Mesenchymal stem cell (in vitro differentiated cells and primary cell): Measurements from ENCODE around the gene SLC4A7.

Source experiments
- DNase-seq: peaks from one replicate; pipeline ENCODE4 v3.0.0-alpha.2; 2013
- H2AFZ ChIP-seq: one replicate; pipeline ENCODE4 v1.6.1; 2013; ENCODE audit warnings: low read depth, mild to moderate bottlenecking, control low read depth, inconsistent platforms, low read length, moderate library complexity
- H2AK5ac ChIP-seq: 2 replicates; pipeline ENCODE4 v1.6.1; 2013; ENCODE audit warnings: low read length, moderate library complexity, mild to moderate bottlenecking, inconsistent platforms; ENCODE audit not compliant: severe bottlenecking
- H2BK120ac ChIP-seq: one replicate; pipeline ENCODE4 v1.6.1; 2013; ENCODE audit warnings: low read depth, mild to moderate bottlenecking, inconsistent platforms, low read length, moderate library complexity
- H2BK12ac ChIP-seq, 2 experiments: one replicate each; pipeline ENCODE4 v1.6.1; 2013; ENCODE audit warnings: inconsistent platforms in 2 of 2, low read length in 2 of 2, mild to moderate bottlenecking in 2 of 2, moderate library complexity in 2 of 2, control low read depth in 1 of 2
- H2BK15ac ChIP-seq: one replicate; pipeline ENCODE4 v1.6.1; 2013; ENCODE audit warnings: mild to moderate bottlenecking, low read depth, inconsistent platforms; ENCODE audit not compliant: poor library complexity, severe bottlenecking
- H2BK5ac ChIP-seq: 2 replicates; pipeline ENCODE4 v1.6.1; 2013; ENCODE audit warnings: low read depth, mild to moderate bottlenecking, low read length, control low read depth, inconsistent platforms; ENCODE audit not compliant: poor library complexity, severe bottlenecking
- H3K14ac ChIP-seq, 2 experiments: one replicate each; pipeline ENCODE4 v1.6.1; 2013; ENCODE audit warnings: inconsistent platforms in 2 of 2, low read length in 2 of 2, control low read depth in 1 of 2, mild to moderate bottlenecking in 1 of 2, moderate library complexity in 1 of 2
- H3K18ac ChIP-seq, 2 experiments: one replicate each; pipeline ENCODE4 v1.6.1; 2013; ENCODE audit warnings: inconsistent platforms in 2 of 2, low read length in 2 of 2, control low read depth in 1 of 2, low read depth in 1 of 2, mild to moderate bottlenecking in 1 of 2
- H3K23ac ChIP-seq, 2 experiments: one replicate each; pipeline ENCODE4 v1.6.1; 2013; ENCODE audit warnings: inconsistent platforms in 2 of 2, low read length in 2 of 2, mild to moderate bottlenecking in 2 of 2, moderate library complexity in 2 of 2, control low read depth in 1 of 2
- H3K27ac ChIP-seq: 2 replicates; pipeline ENCODE4 v1.5.1; 2013; ENCODE audit warnings: mild to moderate bottlenecking, moderate library complexity, low read length, control low read depth, inconsistent platforms; ENCODE audit not compliant: poor library complexity, severe bottlenecking
- H3K27me3 ChIP-seq, 2 experiments: 2 replicates each; pipeline versions ENCODE4 v1.6.1 to v1.7.0; 2013; ENCODE audit warnings: low read length in 2 of 2, mild to moderate bottlenecking in 2 of 2, moderate library complexity in 2 of 2, control low read depth in 1 of 2, inconsistent platforms in 1 of 2; ENCODE audit not compliant: control insufficient read depth in 1 of 2, insufficient read depth in 1 of 2
- H3K36me3 ChIP-seq, 2 experiments: 2 replicates each; pipeline versions ENCODE4 v1.6.1 to v1.7.0; 2013; ENCODE audit warnings: low read length in 2 of 2, control low read depth in 1 of 2, inconsistent platforms in 1 of 2, low read depth in 1 of 2, mild to moderate bottlenecking in 1 of 2; ENCODE audit not compliant: insufficient read depth in 2 of 2, control insufficient read depth in 1 of 2
- H3K4ac ChIP-seq, 2 experiments: one replicate each; pipeline ENCODE4 v1.6.1; 2013; ENCODE audit warnings: inconsistent platforms in 2 of 2, low read length in 2 of 2, mild to moderate bottlenecking in 2 of 2, moderate library complexity in 2 of 2, control low read depth in 1 of 2, low read depth in 1 of 2
- H3K4me1 ChIP-seq: 2 replicates; pipeline ENCODE4 v1.6.1; 2013; ENCODE audit warnings: low read depth, low read length, control low read depth; ENCODE audit not compliant: control insufficient read depth, insufficient read depth
- H3K4me2 ChIP-seq: 2 replicates; pipeline ENCODE4 v1.6.1; 2013; ENCODE audit warnings: low read length, mild to moderate bottlenecking, inconsistent platforms; ENCODE audit not compliant: poor library complexity, severe bottlenecking
- H3K4me3 ChIP-seq, 2 experiments: 2 replicates each; pipeline versions ENCODE4 v1.5.1 to v1.7.0; 2013; ENCODE audit warnings: low read length in 2 of 2, mild to moderate bottlenecking in 2 of 2, control low read depth in 1 of 2, low read depth in 1 of 2; ENCODE audit not compliant: insufficient read depth in 1 of 2
- H3K79me1 ChIP-seq: replicated peaks from 2 replicates; pipeline ENCODE4 v1.6.1; 2013; ENCODE audit warnings: mild to moderate bottlenecking, control low read depth, low read length, inconsistent platforms; ENCODE audit not compliant: poor library complexity, severe bottlenecking
- H3K9ac ChIP-seq: 2 replicates; pipeline ENCODE4 v1.7.0; 2013; ENCODE audit warnings: mild to moderate bottlenecking, low read length, moderate library complexity
- H3K9me3 ChIP-seq: 2 replicates; pipeline ENCODE4 v1.7.0; 2013; ENCODE audit warnings: mild to moderate bottlenecking, low read length; ENCODE audit not compliant: control insufficient read depth
- H4K8ac ChIP-seq: one replicate; pipeline ENCODE4 v1.6.1; 2013; ENCODE audit warnings: inconsistent platforms, mild to moderate bottlenecking, low read length, moderate library complexity
- H4K91ac ChIP-seq: one replicate; pipeline ENCODE4 v1.6.1; 2013; ENCODE audit warnings: mild to moderate bottlenecking, low read length, inconsistent platforms
- WGBS: methylation state at CpG from one replicate; pipeline ENCODE4 v1.1.7; 2013; ENCODE audit warnings: mixed read lengths; 5-methylcytosine and 5-hydroxymethylcytosine counted together

SLC4A7 gene

GRCh38 chr3:27507515-27508266 lies 23.5 kb upstream of the SLC4A7 start:
- Histone ChIP-seq H3K4ac (no peak overlapping the region), H3K9ac (no peak overlapping the region), H3K18ac (no peak overlapping the region), H4K91ac (no peak overlapping the region), H3K23ac (no peak overlapping the region), H3K79me1 (no peaks in the 10 kb centered on the region), H2BK15ac (no peak overlapping the region), H3K9me3 (peaks cover 13% of the 10 kb centered on the region), H2BK120ac (no peak overlapping the region), H3K4me2 (no peak overlapping the region), H3K27me3 (no peaks in the 10 kb centered on the region), H2AK5ac (no peak overlapping the region), H2BK12ac (peak overlapping the region in 1 of 2 experiments; percentile 14), H3K14ac (no peak overlapping the region), H3K4me1 (peaks cover 4% of the 10 kb centered on the region), H2BK5ac (no peak overlapping the region), H3K27ac (no peak overlapping the region), H3K36me3 (no peaks in the 10 kb centered on the region), H2AFZ (no peak overlapping the region), H4K8ac (no peak overlapping the region), H3K4me3 (peak overlapping the region in 1 of 2 experiments; percentile 2)
- DNase-seq, result no peak
- WGBS, result 46% methylated on average over 2 of the region's 2 CpGs

GRCh38 chr3:27507111-27507510 lies 22.9 kb upstream of the SLC4A7 start:
- WGBS, result no CpG with 5 or more reads among the region's 1 CpG
- H3K4me1 ChIP-seq, result peaks cover 4% of the 10 kb centered on the region
- H3K4me2 ChIP-seq, result no peak overlapping the region
- H4K91ac ChIP-seq, result no peak overlapping the region
- H3K9ac ChIP-seq, result no peak overlapping the region
- H2BK5ac ChIP-seq, result no peak overlapping the region
- H2AK5ac ChIP-seq, result no peak overlapping the region
- no peak overlapping the region for H2BK15ac ChIP-seq
- DNase-seq, result no peak
- no peak overlapping the region for H3K18ac ChIP-seq
- H3K36me3 ChIP-seq, result no peaks in the 10 kb centered on the region
- H3K79me1 ChIP-seq, result no peaks in the 10 kb centered on the region
- peak overlapping the region in 1 of 2 experiments; percentile 2 for H3K4me3 ChIP-seq
- no peak overlapping the region for H3K27ac ChIP-seq
- no peak overlapping the region for H3K14ac ChIP-seq
- H3K23ac ChIP-seq, result no peak overlapping the region
- no peak overlapping the region for H2BK120ac ChIP-seq
- no peak overlapping the region for H2AFZ ChIP-seq
- no peaks in the 10 kb centered on the region for H3K27me3 ChIP-seq
- no peak overlapping the region for H3K4ac ChIP-seq
- H4K8ac ChIP-seq, result no peak overlapping the region
- H2BK12ac ChIP-seq, result no peak overlapping the region
- H3K9me3 ChIP-seq, result peaks cover 13% of the 10 kb centered on the region

DNA sequence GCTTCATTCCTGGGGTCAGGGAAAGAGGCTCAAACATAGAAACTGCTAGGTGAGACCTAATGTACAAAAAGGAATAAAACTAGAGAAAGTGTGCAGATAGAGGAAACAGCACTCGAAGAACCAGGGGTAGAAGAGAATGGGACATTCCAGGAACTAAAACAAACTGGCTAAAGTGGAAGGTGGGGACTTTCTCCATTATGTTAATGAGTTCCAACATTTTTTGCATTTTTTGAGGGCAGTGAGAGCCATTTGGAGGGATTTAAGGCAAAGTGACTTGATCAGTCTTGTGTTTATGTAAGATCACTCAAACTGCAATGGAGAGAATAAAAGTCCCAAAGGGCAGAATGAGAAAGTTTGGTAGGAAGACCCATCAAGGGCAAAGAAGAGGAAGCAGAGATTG lies 20.6 kb upstream of the SLC4A7 start:
- H3K4me2 ChIP-seq, result no peak overlapping the region
- H3K18ac ChIP-seq, result no peak overlapping the region
- no peak overlapping the region for H2AFZ ChIP-seq
- no peak overlapping the region for H4K8ac ChIP-seq
- H3K4me3 ChIP-seq, result no peak overlapping the region
- H4K91ac ChIP-seq, result peak overlapping the region; percentile 7
- H3K27ac ChIP-seq, result no peak overlapping the region
- no peak overlapping the region for H2BK12ac ChIP-seq
- H3K4me1 ChIP-seq, result peaks cover 4% of the 10 kb centered on the region
- no peaks in the 10 kb centered on the region for H3K36me3 ChIP-seq
- no peak overlapping the region for H2BK120ac ChIP-seq
- peaks cover 13% of the 10 kb centered on the region for H3K9me3 ChIP-seq
- DNase-seq, result no peak
- H3K79me1 ChIP-seq, result no peaks in the 10 kb centered on the region
- H3K4ac ChIP-seq, result no peak overlapping the region
- H2BK15ac ChIP-seq, result no peak overlapping the region
- H3K23ac ChIP-seq, result no peak overlapping the region
- no peak overlapping the region for H2BK5ac ChIP-seq
- H2AK5ac ChIP-seq, result no peak overlapping the region
- no peak overlapping the region for H3K14ac ChIP-seq
- 91% methylated on average over 1 of the region's 1 CpG for WGBS
- H3K9ac ChIP-seq, result peak overlapping the region; percentile 64
- H3K27me3 ChIP-seq, result no peaks in the 10 kb centered on the region

DNA sequence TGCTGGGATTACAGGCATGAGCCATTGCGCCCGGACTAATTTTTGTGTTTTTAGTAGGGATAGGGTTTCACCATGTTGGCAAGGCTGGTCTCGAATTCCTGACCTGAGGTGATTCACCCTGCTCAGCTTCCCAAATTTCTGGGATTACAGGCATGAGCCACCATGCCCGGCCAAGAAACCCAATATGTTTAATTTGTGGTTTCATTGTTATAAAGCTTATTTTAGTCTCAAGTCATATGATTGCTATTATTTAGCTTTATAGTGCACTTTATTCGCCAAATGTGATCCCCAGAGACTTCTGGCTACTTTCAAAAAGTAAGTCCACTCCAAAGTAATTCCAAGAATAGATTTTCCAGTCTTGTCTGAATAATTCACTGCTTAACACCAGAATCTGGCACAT lies 19.3 kb upstream of the SLC4A7 start:
- Histone ChIP-seq H2BK15ac (no peak overlapping the region), H3K4me1 (peaks cover 4% of the 10 kb centered on the region), H2AK5ac (no peak overlapping the region), H2AFZ (no peak overlapping the region), H3K4me2 (no peak overlapping the region), H4K91ac (no peak overlapping the region), H3K36me3 (no peaks in the 10 kb centered on the region), H3K9ac (peak overlapping the region; percentile 64), H3K14ac (no peak overlapping the region), H3K18ac (no peak overlapping the region), H3K4ac (no peak overlapping the region), H3K23ac (no peak overlapping the region), H3K4me3 (no peak overlapping the region), H2BK5ac (no peak overlapping the region), H3K27ac (no peak overlapping the region), H2BK12ac (no peak overlapping the region), H4K8ac (no peak overlapping the region), H3K9me3 (peaks cover 13% of the 10 kb centered on the region), H2BK120ac (no peak overlapping the region), H3K79me1 (no peaks in the 10 kb centered on the region), H3K27me3 (no peaks in the 10 kb centered on the region)
- 98% methylated on average over 4 of the region's 5 CpGs for WGBS
- no peak for DNase-seq
